Keratinocyte (primary cell): Measurements from ENCODE around the gene AFF2.

Source experiments
- EZH2 ChIP-seq: IDR thresholded peaks from one replicate; pipeline ENCODE4 v1.6.1; 2012; ENCODE audit warnings: inconsistent platforms, mild to moderate bottlenecking, low read length, moderate library complexity
- TF ChIP-seq, protein P1 (sequence below), 3 experiments: IDR thresholded peaks in 1 of 3; conservative IDR thresholded peaks in 1 of 3; optimal IDR thresholded peaks in 1 of 3; 2 replicates in 2 of 3; 3 replicates in 1 of 3; pipeline versions ENCODE3 to v1.5.1; 2011; ENCODE audit warnings: low read length in 3 of 3, mild to moderate bottlenecking in 3 of 3, moderate library complexity in 2 of 3, control low read depth in 1 of 3, inconsistent platforms in 1 of 3; ENCODE audit not compliant: insufficient read depth in 2 of 3; ENCODE audit errors: extremely low read depth in 1 of 3

- TF ChIP-seq, protein P1, sequence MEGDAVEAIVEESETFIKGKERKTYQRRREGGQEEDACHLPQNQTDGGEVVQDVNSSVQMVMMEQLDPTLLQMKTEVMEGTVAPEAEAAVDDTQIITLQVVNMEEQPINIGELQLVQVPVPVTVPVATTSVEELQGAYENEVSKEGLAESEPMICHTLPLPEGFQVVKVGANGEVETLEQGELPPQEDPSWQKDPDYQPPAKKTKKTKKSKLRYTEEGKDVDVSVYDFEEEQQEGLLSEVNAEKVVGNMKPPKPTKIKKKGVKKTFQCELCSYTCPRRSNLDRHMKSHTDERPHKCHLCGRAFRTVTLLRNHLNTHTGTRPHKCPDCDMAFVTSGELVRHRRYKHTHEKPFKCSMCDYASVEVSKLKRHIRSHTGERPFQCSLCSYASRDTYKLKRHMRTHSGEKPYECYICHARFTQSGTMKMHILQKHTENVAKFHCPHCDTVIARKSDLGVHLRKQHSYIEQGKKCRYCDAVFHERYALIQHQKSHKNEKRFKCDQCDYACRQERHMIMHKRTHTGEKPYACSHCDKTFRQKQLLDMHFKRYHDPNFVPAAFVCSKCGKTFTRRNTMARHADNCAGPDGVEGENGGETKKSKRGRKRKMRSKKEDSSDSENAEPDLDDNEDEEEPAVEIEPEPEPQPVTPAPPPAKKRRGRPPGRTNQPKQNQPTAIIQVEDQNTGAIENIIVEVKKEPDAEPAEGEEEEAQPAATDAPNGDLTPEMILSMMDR (optimal IDR thresholded peaks at IDR 0.05 in 1 of 3, IDR thresholded peaks at IDR 0.05 in 1 of 3, conservative IDR thresholded peaks at IDR 0.05 in 1 of 3; ENCODE audit: extremely low read depth in 1 of 3, insufficient read depth in 2 of 3, low read length in 3 of 3) = no peak
- TF ChIP-seq EZH2 = no peak
These were observed 288.0 kb downstream of the AFF2 start for GRCh38 chrX:148788449-148788848.
